Epidermal melanocyte (primary cell): ENCODE measurements around the gene NOP10.
A peak's percentile ranks its signal among the peaks of the same experiment; 100 is the strongest.
"Not testable (repeated sequence)": the region's sequence is repeated elsewhere in the genome, so short reads cannot be mapped to it uniquely, and the experiment has no call there.

Experiments used
- DNase-seq: peaks from one replicate; pipeline ENCODE4 v3.0.0; 2011; ENCODE audit warnings: low spot score; ENCODE audit not compliant: insufficient read length

The NOP10 gene

DNA sequence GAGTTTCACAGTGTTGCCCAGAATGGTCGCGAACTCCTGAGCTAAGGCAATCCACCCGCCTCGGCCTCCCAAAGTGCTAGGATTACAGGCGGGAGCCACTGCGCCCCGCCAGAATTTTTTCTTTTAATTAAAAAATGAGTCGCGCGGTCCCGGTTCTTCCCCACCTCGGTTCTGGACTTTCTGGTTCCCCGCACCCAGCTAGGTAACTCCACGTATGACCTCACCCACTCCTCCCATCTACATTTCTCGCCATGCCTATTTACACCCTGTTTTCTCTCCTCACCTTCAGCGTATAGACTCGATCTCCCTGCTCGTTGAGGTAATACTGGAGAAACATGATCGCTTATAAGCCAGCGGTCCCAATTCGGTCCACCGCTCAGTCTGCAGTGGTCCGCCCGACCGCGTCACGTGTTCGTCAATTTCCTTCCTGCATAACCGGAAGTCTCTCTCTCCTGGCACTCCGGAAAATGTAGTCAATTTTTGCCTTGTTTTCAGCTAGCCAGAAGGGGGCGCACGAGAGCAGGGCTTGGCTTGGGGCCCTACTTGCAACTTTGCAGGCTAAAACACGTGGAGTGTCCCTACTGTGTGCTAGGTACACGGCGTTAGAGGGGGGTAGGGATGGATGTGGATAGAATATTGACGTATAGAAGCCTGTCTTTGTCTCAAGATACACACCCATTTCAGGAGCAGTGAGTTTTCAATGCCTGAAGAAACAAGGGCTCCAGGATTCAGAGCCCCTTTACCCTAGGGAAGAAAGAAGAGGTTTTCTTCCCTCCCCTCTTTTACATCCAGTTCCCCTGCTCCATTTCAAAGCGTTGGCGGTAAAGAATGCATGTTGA lies at the start of gene NOP10, which contains the start of gene NUTM1:
Gene NOP10, minus strand, starts transcription at position 400 of the 839 bp plus-strand sequence. Its CDS starts 63 bp downstream, at position 337.
Gene NUTM1, plus strand, starts transcription at position 579 of the 839 bp plus-strand sequence. CDS start 382 bp downstream, outside the sequence.
- DNase-seq = peak; percentile 60

DNA sequence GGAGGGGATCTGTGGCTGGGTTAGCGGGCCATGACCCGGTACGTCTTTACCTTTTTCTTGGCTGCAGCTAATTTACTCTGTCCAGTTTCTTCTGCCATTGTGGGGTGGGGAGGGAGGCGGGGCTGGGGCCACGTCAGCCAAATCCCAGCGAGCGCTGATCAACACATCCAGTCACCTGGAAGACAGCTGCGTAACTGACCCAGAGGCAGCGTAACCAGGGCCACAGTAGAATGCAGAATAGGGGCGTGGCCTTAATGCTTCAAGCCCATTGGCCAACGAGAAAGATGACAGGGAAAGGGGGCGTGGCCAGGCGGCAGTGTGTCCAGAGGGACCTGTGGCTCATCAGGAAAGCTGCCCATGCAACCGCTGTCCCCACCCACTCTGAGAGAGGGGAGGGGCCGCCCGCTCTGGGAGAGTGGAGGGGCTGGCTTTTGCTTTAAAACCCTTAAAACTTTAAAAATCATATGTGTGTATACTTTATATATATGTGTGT lies 46.7 kb upstream of the NOP10 start:
- not testable (repeated sequence) for DNase-seq

DNA sequence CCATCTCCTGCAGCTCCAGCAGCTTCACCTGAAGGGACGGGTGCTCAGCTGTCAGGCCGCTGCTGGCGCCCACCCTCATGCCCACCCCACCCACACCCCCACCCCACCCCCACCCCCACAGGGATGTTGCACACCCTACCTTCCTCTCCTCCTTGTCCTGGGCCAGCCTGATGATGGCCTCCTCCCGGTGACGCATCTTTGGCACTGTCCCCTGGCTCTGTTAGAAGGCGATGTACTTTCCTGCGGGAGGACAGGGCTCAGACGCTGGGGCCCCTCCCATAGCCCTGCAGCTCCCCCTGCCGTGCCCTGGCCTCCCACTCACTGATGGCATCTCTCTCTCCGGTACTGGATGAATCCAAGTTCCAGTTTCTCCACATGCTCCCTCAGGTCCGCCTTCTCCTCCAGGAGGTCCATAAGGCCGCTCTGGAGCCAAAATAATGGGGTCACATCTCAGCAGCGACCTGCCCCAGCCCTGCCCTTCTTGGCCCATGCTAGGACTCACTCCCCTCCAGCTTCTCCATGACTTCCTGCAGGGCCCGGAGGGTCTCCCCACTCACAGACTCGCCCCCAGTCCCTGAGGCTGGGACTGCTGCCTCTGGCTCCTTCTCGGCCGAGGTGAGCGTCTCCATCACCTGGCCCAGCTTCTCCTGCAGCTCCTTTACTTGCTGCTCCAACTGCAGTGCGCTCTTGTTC lies 39.0 kb upstream of the NOP10 start:
- DNase-seq = not testable (repeated sequence)

DNA sequence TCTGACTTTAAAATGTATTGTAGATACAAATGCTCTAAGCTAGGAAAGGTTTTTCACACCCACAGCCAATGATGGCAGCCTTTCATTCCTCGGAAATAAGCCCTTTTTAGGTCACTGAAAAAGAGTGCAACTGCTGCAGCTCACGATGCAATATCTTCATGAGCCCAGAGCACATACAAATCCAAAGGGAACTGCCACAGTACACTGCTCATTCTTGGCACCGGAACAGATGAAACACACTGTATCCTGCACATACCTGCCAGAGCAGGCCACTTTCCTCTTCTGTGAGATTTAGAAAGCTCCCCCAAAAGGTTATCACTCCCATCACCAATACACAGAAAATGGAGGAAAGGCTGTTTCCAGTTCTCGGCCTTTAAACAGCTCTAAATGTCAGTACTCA lies 37.6 kb upstream of the NOP10 start:
- DNase-seq = not testable (repeated sequence)

DNA sequence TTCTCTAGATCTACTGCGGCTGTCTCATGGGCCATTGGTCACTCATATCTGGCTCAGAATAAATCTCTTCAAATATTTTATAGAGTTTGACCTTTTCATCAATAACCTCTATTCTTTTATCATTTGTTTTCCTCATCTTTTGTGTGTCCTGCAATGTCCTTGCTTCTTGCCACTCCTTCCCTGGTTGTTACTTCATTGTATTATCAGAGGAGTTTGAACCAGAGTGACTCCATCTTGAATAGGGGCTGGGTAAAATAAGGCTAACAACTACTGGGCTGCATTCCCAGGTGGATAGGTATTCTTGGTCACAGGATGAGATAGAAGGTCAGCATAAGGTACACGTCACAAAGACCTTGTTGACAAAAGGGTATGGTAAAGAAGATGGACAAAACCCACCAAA lies 33.9 kb upstream of the NOP10 start:
- no peak for DNase-seq

DNA sequence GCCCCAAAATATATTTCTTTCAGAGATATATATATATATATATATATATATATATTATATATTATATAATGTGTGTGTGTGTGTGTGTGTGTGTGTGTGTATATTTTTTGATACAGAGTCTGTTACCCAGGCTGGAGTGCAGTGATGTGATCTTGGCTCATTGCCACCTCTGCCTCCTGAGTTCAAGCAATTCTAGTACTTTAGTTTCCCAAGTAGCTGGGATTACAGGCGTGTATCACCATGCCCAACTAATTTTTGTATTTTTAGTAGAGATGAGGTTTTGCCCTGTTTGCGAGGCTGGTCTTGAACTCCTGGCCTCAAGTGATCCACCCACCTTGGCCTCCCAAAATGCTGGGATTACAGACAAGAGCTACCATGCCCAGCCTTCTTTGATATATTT lies 32.6 kb upstream of the NOP10 start:
- DNase-seq = not testable (repeated sequence)

DNA sequence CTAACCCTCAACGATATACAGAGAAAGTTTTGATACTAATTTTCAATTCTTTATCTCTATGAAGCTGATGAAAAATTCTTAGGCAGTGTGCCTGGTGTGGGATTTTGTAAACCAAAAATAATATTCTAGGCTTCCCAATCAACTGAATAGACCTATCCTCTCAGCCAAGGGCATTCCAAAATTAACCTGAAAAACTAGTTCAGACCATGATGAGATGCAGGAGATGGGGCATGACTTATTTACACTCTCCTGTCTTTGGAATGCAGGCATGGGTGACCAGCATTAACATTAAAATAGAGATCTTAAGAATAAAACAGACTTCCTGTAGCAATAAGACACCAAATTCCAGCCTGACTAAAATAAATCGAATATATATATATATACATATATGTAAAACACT lies 31.9 kb upstream of the NOP10 start:
- DNase-seq = no peak

DNA sequence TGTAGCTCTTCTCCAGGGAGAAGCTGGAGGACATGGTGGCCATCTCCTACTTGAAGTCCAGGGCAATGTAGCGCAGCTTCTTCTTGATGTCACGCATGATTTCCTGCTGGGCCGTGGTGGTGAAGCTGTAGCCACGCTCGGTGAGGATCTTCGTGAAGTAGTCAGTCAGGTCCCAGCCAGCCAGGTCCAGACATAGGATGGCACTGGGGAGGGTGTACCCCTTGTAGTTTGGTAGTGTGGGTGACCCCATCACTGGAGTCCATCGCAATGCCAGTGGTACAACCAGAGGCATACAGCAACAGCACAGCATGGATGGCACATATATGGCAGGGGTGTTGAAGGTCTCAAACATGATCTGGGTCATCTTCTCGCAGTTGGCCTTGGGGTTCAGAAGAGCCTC lies 31.0 kb upstream of the NOP10 start:
- DNase-seq = no peak

DNA sequence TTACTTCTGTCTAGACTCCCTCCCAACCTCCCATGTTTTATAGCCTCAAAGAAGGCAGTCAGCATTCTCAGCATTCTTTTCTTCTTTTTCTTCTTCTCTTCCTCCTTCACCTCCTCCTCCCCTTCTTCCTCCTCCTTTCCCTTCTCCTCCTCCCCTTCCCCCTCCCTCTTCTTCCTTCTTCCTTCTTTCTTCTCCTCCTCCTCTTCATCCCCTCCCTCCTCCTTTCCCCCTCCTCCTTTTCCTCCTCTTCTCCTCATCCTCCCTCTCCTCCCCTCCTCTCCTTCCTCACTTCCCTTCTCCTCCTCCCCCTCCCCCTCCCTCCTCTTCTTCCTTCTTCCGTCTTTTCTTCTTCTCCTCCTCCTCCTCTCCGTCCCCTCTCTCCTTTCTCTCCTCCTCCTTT lies 27.7 kb upstream of the NOP10 start:
- DNase-seq = no peak

DNA sequence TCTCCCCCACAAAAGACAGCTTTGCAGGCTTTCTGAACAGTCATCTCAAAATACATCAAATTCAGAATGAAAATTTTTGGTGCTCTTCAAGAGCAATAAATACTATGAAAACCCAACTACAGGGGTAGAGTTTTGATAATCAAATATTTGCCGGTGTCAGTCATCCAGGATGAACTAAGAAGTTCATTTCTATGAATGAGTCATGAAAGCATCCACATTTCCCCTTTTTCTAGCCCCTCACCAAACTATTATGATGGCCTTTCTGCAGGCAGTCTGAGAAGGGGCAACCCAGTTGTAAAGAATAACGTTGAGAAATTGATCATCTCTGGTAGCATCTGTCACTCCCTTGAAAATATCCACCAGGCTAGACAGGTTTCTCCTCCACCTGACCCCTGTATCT lies 27.2 kb upstream of the NOP10 start:
- no peak for DNase-seq

DNA sequence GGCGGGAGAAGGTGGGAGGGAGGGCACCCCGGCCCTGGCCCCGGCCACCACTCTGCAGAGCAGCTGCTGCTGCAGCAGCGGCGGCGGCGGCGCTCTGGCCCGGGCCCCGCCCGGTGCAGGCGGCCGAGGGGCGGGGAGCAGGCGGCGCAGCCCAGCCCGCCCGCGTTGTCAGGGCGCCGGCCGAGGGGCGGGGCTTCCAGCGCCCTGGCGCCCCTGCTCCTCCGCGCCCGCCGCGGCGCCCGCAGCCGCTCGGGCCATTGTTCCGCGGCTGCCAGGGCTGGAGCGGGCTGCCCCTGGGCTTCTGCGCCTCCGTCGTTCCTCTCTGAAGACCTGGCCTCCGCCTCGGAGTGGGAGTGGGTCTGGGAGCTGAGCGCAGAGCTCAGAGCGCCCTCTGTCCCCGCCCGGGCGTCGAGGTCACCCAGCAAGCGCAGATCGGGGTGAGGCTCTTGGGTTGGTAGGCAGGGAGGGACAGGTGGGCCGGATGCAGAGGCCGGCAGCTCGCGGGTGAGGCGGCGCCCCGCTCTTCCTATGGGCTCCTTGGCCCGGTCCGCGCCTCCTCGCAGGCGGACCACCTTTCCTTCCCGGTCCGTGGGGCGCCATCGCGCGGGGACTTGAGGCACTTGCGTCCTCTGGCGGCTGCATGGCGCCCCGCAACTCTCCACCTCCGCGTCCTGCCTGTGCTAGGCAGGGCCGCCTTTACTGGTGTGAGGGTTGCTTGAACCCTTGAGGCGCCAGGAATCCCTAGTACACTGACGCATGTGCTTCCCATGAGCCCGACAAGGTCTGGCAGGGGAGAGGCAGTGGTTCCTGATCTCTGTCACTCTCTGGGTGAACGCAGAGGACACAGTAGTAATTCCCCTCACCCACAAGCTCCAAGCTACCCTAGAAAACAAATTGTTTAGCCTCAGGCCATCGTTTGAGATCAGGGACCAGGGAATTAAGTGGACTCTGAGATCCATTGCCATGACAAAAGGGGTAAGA lies 24.5 kb upstream of the NOP10 start, which contains the start of gene LPCAT4:
Gene LPCAT4, minus strand, starts transcription at position 96 of the 981 bp plus-strand sequence. CDS start 96 bp downstream, outside the sequence.
- DNase-seq = peak; percentile 85

DNA sequence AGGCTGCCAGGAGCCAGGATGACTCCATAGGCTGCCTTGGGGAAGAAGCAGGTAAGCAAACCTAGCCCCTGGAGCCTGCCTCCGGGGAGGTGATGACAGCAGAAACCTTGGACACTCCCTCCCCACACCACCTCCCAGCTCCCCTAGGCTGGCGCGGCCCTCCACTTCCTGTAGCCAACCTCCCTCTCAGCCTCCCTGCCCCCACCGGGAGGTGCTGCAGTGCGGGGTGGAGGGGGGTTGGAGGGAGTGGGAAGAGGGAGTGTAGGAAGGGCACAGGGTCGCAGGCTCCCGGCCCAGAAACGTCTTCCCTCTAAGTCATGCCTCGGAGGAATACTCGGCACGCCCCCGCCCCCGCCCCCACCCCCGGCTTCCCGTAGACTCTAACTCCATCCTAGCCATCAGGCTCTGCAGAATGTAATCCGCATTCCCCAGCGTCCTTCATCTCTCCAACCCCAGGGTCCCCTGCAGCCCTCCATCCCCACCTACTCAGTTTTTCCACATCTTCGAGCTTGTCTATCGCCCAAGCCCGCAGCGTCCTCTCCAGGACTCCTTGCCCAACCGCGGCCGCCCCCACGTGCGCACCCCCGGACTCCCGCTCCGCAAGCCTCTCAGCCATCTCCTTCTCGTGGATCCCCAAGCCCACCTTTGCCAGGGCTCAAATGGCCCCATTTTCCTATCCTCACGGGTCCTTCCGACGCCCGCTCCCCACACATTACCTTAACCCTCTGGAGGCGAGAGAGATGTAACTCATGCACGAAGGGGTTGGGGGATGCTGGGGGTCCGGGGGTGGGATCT lies 23.5 kb upstream of the NOP10 start:
- no peak for DNase-seq

DNA sequence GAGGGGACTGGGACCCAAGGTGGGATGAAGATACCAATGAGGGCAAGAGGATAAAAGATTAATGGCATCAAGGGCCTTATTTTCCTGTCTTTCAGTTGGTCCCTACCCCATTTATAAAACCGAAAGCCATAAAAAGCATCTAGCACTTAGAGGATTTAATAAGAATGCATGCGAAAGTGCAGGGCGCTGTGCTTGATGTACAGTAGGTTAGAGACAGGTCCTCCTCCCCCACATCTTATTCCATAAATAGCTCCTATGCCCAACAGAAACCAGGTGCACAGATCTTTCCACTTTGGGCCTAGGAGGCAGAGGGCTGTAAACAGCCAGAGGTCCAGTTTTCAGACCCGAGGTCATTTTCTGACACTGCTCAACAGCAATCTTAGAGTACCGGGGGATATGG lies 22.9 kb upstream of the NOP10 start:
- no peak for DNase-seq

DNA sequence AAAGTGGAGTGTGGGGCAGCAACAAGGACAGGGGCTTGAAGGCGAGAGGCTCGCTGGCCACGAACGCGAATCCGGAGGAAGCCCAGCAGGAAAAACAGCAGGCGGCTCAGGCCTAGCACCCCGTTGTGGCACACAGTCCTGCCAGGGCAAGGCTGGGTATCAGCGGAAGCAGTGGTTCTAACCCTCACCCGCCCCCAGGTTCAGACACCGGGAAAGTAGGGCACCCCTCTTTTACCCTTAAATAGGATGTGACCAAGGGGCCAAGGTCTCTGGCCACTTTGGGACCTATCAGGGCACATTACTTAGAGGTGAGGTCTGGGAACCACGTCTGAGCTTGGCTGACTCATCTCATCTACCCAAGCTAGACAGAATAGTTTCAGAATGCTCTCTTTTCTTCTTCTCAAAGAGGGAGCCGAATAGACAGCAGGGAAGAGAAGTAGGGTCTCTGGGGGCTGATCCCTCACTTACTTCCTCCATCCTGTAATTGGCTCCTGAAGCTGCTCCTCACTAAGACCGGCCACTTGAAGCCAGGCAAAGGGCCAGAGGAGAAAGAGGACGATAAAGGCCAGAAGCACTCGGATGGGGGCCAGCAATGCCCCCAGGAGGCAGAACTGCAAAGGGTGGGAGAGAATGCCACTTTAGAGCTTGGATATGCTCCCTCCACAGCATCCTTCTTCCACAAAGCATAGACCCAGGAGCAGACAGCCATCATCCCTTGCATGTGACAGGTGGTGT lies 22.3 kb upstream of the NOP10 start:
- DNase-seq = no peak

DNA sequence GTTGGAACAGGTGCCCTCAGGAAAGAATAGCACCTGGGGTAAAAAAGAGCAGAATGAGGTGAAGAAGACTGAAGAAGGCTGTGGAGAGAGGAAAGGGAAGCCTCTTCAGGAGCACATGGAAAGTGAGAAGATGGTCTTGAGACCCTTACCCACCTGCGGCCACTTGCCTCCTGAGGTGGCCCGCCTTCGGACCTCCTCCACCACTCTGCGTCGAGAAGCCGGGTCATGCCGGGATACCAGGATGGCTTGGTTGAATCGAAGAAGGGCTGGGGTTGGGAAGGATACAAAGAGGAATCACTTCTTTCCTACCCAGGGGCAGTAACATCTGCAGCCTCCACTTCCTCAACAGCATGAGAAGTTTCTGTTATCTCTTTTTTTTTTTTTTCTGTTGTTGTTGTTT lies 21.1 kb upstream of the NOP10 start:
- DNase-seq = no peak

DNA sequence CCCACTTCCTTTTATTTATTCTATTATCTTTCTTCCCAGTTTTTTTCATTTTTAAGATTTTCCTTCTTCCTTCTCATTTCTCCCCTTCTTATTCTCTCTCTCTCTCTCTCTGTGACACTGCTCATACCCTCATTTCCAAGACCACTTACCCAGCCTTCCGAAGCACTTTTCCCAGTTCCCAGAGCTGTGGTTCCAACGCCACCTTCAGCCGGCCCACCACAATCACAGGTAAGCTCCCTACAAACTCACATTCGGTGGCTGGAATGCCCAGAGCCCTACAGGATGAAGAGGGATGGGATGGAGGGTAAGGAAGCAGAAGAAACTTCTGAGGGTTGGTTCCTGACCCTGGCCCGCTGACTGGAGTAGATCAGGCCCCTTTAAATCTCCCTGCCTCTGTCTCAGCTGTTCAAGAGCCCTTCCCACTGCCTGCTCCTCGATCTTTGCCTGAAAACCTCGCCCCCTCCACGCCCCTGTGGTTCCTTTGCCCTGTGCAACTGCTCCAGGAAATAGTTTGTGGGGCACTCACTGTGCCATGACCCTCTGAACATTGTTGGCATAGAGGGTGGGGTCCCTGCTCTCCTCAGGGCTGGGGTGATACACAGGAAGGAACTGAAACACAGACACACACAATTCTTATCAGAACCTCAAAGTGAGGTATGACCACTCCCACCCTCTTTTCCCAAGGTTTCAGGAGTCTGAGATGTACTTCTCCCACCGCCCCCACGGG lies 19.3 kb upstream of the NOP10 start:
- DNase-seq = no peak

DNA sequence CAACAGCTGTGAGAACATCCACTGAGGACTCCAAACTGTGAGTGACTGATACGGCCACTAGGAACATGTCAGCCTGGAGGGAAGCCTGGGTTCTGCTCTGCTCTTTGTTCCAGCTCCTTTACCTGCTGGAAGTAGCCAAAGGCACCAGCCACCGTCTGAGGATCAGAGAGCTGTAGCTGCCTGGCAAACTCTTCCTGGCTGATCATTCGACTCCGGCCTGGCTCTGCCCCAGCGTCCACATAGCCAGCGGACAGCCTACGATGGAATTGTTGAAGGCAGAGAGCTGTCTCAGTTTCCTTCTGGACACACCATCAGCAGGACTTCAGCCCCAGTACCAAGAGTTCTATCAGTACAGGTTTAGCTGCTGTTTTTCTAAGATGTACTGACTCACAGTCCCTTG lies 18.3 kb upstream of the NOP10 start:
- no peak for DNase-seq

DNA sequence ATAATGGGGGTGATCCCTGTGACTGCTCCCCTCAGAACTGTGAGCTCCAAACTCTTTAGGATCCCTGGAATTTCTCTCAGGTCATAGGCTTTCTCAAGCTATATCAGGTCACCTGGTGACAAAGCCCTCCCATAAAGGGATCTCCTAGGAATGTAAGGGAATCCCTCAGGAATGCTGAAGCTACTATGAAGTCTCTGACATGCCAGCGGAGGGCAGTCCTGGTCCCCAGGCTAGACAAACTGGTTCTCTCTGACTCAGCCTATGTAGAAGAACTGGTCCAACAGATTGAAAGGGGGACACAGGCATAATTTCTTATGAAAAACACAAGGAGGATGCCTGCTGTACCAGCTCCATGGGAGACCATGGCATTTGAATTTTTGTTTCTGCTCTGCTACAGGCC lies 17.4 kb upstream of the NOP10 start:
- DNase-seq = no peak

DNA sequence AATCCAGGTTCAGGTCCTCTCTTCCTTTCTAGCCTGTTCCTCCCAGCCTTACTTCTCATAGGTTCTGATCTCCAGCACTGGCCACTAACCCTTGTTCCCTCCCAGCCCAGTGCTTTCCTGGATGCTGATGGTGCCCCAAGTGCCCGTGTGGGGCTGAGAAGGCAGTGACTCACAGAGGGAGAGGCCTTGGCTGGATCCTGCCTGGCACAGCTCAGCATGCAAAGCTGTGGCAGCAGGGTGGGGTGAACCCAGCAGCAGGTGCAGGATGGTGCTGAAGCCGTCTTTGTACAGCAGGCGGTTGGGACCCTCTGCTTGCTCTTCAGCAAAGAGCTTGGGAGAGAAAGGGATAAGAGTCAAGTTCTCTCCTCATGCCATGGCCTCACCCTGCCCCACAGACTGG lies 16.5 kb upstream of the NOP10 start:
- DNase-seq = no peak
